ES-I3 (cell line): Measurements from ENCODE around the gene C21orf91.

Source experiments
- H3K36me3 ChIP-seq: 2 replicates; pipeline ENCODE4 v1.6.1; 2013; ENCODE audit warnings: mild to moderate bottlenecking, low read length, control low read depth, moderate library complexity; ENCODE audit not compliant: insufficient read depth
- H3K4me1 ChIP-seq: 2 replicates; pipeline ENCODE4 v1.6.1; 2013; ENCODE audit warnings: mild to moderate bottlenecking, control low read depth, low read length; ENCODE audit not compliant: insufficient read depth
- H3K9ac ChIP-seq: 2 replicates; pipeline ENCODE4 v1.6.1; 2013; ENCODE audit warnings: low read depth, mild to moderate bottlenecking, low read length, moderate library complexity
- H3K9me3 ChIP-seq: 2 replicates; pipeline ENCODE4 v1.6.1; 2013; ENCODE audit warnings: mild to moderate bottlenecking, low read length, moderate library complexity; ENCODE audit not compliant: control insufficient read depth, insufficient read depth

The C21orf91 gene

DNA sequence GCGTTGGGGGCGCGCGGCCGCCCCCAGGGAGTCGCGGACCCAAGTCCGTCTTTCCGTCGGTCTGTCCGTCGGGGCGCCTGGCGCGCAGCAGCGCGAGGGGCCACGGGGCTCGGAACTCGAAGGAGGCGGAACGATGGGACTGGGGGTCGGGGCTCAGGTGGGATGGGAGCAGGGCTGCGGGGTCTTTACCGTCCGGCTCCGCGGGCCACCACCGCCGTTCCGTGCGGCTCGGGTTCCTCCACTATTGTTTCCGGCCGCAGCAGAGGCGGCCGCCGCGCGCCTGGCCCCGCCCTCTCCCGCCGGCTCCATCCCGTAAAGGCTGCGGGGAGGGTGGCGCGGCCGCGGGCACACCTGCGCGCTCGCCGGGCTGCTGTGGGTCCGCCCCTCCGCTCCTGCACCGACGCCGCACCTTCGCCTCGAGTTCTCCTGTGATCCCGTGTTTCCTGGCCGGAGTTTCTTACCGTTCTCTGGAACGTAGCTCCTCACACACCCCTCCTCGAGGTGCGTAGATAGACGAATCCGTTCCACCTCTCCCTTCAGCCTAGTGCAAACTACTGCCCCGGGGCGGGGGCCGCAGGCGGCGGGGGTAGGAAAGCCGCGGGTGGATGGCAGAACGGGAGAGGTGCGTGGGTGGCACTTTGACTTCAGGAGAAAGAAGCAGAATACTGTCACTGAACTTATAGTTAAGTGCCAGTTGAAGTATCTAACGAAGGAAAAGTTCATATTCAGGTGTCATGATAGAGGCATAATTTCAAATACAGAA, at the start of gene C21orf91:
Gene C21orf91 (minus strand): TSS at position 243 of the 763 bp plus-strand sequence. CDS start 1,038 bp downstream, outside the sequence.
- no peaks in the 10 kb centered on the region for H3K9me3 ChIP-seq
- H3K9ac ChIP-seq = peak within 1 kb of the TSS; percentile 68
- H3K4me1 ChIP-seq = no peaks in the 10 kb centered on the region
- H3K36me3 ChIP-seq = no peaks in the 10 kb centered on the region

DNA sequence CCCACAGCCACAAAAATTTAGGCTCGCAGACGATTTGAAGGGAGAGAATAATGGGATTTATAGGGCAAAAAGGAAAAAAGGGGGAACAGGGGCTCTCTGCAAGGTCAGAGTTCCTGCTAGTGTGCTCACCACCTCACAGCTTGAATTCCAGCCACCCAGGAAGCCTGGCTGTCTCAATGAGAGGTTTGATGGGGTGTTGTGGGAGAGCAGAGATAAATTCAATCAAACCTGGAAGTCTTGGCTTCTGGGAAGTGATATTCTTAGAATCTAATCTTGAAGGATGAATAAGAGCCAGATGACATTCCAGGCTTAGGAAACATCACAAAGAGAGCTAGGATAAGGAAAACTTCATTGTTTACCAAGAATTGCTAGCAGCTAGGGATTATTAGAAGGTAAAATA, 47.4 kb upstream of the C21orf91 start:
- H3K36me3 ChIP-seq = no peaks in the 10 kb centered on the region
- no peaks in the 10 kb centered on the region for H3K9me3 ChIP-seq
- no peak overlapping the region for H3K9ac ChIP-seq
- no peaks in the 10 kb centered on the region for H3K4me1 ChIP-seq

DNA sequence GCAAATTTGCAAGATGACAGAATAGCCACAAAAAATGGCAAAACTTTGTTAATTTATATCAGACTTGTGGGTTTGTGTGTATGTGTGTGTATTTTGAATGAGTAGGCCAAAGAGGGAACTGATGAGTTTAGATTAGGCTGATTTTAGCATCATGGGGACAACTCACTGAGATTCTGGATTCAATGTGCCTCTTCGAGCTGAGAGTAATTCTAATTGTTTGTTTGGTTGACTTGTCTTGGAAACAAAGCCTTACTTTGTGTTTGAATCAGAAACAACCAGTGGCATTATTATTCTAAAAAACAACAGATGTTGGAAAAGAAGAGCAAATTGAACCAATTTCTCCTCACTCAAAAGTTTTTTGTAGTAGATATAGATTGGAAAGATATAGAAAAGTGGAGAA, 40.5 kb upstream of the C21orf91 start:
- Histone ChIP-seq H3K4me1 (no peaks in the 10 kb centered on the region), H3K36me3 (no peaks in the 10 kb centered on the region), H3K9me3 (no peaks in the 10 kb centered on the region), H3K9ac (no peak overlapping the region)

DNA sequence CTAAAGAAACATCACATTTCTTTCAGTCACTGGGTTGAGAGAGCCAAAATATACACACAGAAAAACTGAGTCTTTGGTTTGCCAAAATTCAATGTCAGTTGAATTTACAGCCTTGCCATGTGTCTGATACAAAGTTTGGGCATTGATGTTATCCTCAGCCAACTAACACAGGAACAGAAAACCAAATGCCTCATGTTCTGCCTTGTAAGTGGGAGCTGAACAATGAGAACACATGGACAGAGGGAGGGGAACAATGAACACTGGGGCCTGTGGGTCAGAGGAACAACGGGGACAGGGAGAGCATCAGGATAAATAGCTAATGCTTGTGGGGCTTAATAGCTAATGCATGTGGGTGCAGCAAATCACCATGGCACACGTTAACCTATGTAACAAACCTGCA, 39.6 kb upstream of the C21orf91 start:
- H3K9me3 ChIP-seq = no peaks in the 10 kb centered on the region
- no peaks in the 10 kb centered on the region for H3K36me3 ChIP-seq
- H3K9ac ChIP-seq = no peak overlapping the region
- H3K4me1 ChIP-seq = no peaks in the 10 kb centered on the region

DNA sequence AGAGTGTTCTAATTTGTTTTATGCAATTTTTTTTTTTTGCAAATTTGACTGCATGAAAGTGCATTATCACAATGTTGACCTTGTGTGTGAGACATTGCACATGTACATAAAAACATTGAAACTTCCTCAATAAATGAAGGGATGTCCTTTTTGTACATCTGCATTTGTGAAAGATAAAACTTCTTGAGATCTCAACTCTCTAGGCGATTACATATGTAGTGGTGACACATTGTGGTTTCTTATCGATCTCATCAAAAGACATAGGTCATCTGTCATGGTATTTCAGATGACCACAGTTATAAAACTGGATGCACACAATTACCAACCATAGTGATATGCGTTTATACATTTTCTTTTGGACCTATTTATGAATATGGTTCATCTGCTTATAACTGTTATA, 35.6 kb upstream of the C21orf91 start:
- Histone ChIP-seq H3K36me3 (no peaks in the 10 kb centered on the region), H3K4me1 (no peaks in the 10 kb centered on the region), H3K9ac (no peak overlapping the region), H3K9me3 (no peaks in the 10 kb centered on the region)

DNA sequence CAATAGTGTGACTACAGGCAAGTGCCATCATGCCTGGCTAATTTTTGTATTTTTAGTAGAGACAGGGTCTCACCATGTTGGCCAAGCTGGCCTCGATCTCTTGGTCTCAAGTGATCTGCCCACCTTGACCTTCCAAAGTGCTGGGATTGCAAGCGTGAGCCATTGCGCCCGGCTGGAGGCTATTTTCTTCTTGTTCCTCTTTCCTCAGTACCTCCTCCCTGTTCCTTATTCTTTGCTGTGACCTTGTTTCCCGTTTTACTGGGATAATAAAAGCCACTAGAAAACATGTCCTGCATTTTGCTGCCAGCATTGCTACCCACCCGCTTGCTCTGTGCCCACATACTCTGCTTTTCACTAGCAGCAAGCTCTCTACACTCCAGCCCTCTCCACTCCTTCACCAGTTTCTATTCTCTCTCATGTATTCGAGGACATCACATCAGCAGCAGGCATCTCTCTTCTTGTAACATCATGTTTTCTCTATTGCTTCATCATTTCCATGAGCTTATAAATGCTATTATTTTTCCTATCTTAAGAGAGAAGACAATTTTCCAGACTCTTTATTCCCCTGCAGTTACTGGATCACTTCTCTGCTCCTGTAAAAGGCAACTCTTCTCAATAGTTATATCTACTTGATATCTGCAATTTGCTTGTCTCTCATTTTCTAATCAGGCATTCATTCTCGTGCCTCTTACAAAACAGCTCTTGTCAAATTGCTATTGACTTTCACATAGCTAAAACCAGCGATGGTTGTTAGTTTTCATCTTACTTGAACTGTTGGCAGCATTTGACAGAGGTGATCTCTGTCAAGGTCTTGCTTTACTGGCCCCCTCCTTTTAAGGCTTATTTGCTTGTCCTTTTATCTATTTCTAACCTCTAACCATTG, 34.5 kb upstream of the C21orf91 start:
- Histone ChIP-seq H3K36me3 (no peaks in the 10 kb centered on the region), H3K9me3 (no peaks in the 10 kb centered on the region), H3K4me1 (no peaks in the 10 kb centered on the region), H3K9ac (no peak overlapping the region)

DNA sequence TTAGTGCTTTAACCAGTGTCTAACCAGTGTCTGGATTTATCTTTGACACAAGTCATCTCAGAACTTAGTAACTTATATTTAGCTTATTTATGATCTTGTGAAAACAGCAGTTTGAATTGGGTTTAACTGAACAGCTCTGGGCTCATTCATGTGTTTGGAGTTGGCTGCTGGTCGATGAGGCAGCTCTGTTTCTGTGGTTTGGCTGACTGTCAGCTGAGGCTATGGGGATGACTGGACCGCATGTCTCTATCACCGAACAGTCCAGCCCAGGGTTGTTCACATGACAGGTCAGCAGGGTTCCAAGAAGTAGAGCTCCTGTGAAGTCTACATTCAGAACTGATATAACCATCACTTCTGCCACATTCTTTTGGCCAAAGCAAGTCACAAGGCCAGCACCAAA, 29.1 kb upstream of the C21orf91 start:
- no peak overlapping the region for H3K9ac ChIP-seq
- no peaks in the 10 kb centered on the region for H3K9me3 ChIP-seq
- no peaks in the 10 kb centered on the region; the same call in 1 of the 2 replicates for H3K36me3 ChIP-seq
- no peaks in the 10 kb centered on the region for H3K4me1 ChIP-seq

DNA sequence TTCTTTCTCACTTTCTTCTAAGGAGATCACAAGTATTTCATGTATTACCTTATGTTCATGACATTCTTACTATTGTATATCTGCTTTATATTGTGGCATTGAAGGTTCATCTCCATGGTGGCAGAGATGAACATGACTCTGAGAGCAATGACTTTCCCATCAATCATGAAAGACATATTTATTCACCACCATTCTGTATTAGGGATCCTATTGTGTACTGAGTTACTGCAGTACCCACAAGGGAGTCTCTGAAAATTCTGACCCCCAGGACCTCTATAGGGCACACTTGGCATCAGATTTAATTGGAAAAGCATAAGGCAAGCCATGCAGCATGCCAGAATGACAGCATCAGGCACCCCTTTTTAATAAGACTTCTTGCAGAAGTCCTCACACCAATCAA, 21.9 kb upstream of the C21orf91 start:
- Histone ChIP-seq H3K9me3 (no peaks in the 10 kb centered on the region), H3K4me1 (no peaks in the 10 kb centered on the region), H3K9ac (no peak overlapping the region), H3K36me3 (no peaks in the 10 kb centered on the region)

DNA sequence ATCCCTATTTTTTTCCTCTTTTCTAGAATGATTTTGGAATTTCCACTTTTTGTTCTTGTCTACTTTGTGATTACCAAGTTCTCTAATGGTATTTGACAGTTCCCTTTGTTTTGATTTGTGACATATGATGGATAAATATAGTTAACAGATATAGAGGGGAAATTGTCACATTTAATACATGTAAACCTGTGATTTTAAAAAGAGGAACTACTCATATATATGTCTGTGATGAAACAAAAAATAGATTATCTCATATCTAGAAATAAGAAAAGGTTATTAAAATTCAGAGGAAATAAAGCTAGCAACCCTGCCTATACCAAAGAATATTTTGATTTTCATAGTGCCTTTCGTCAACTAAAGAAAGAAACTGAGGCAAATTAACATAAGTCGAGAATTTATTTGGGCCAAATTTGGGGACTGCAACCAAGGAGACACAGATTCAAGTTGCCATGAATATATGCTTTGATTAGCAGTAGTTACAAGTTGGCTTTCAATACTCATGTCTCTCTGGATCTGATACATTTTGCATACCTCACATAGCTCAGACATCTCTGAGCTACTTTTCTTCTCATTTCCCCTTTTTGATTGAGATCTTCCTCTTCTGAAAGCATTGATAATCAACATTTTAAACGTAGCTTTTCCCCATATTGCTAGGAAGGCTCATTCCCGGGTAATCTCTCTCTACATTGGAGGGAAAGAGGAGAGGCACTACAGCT, 15.6 kb upstream of the C21orf91 start:
- H3K4me1 ChIP-seq = no peaks in the 10 kb centered on the region
- H3K9me3 ChIP-seq = no peaks in the 10 kb centered on the region
- H3K9ac ChIP-seq = no peak overlapping the region
- H3K36me3 ChIP-seq = no peaks in the 10 kb centered on the region

DNA sequence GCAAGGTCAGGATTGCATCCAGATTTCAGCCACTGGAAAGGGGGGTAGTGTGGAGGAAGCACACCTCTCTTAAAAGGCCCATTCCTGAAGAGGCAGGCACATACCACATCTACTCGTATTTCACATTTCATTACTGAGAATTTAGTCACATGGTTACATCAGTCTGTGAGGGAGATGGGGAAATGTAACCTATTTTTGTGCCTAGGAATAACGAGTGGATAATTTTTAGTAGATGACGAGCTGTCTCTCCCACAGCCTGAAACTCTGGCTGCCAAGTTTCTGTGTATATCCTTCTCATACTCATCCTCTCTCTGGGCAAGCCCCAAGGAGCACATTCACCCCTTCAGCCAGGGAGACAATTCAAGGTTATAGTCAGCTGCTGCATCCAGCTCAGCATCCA, 10.3 kb upstream of the C21orf91 start:
- Histone ChIP-seq H3K36me3 (no peaks in the 10 kb centered on the region), H3K4me1 (no peaks in the 10 kb centered on the region; the same call in 1 of the 2 replicates), H3K9me3 (no peaks in the 10 kb centered on the region), H3K9ac (no peak overlapping the region)

DNA sequence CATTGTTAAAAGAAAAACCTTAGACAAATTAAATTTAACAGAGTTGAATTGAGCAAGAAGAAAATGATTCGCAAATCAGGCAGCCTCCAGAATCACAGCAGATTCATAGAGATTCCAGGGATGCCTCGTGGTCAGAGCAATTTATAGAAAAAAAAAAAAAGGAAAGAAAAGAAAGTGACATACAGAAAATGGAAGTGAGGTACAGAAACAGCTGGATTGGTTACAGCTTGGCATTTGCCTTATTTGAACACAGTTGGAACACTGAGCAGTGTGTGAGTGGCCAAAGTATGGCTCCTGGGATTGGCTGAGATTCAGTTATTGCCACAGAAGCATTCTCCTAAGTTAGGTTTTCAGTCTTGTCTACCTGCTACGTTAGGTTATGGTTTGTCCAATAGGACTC, 9.1 kb upstream of the C21orf91 start:
- H3K9ac ChIP-seq = no peak overlapping the region
- H3K9me3 ChIP-seq = no peaks in the 10 kb centered on the region
- H3K36me3 ChIP-seq = no peaks in the 10 kb centered on the region
- no peaks in the 10 kb centered on the region; the same call in 1 of the 2 replicates for H3K4me1 ChIP-seq

DNA sequence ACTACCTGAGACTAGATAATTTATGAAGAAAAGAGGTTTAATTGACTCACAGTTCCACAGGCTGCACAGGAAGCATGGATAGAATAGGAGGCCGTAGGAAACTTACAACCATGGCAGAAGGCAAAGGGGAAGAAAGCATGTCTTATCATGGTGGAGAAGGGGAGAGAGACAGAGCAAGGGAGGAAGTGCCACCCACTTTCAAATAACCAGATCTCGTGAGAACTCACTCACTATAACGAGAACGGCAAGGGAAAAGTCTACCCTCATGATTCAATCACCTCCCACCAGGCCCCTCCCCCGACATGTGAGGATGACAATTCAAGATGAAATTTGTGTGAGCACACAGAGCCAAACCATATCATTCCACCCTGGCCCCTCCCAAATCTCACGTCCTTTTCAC, 4.7 kb upstream of the C21orf91 start:
- Histone ChIP-seq H3K4me1 (no peaks in the 10 kb centered on the region; the same call in 1 of the 2 replicates), H3K9ac (no peak overlapping the region)

DNA sequence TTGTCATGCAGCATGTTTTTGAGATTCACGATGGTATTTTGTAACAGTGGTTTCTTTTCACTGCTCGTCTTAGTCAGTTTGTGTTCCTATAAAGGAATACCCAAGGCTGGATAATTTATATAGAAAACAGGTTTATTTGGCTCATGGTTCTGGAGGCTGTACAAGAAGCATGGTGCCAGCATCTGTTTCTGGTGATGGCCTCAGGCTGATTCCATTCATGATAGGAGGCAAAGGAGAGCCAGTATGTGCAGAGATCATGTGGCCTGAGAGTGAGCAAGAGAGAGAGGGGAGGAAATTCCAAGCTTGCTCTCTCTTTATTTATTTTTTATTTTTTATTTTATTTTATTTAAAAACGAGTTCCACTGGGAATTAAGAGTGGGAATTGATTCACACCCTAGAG, 2.0 kb upstream of the C21orf91 start:
- no peaks in the 10 kb centered on the region for H3K9me3 ChIP-seq
- no peaks in the 10 kb centered on the region for H3K4me1 ChIP-seq
- no peaks in the 10 kb centered on the region for H3K36me3 ChIP-seq
- no peak overlapping the region for H3K9ac ChIP-seq

More for the DNA sequence above, 4.7 kb upstream of the C21orf91 start:
- Histone ChIP-seq H3K36me3 (no peaks in the 10 kb centered on the region), H3K9me3 (no peaks in the 10 kb centered on the region)

DNA sequence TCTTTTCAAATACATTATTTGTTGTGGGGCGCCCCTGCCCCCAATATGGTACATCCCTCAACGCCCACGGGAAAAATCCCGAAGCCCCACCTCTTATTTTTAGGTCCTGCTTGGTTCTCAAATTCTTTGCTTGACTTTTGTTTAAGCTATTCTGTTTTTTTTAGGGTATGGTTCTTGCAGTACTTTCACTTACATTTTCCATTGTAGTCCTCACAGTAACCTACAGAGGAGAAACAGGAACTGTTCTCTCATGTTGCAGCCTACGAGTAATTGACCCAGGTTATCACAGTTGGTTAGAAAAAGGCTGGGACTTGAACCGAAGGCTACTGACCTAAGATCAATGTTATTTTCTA, 697 bp upstream of the C21orf91 start:
- no peaks in the 10 kb centered on the region for H3K9me3 ChIP-seq
- H3K9ac ChIP-seq = peak overlapping the region; percentile 68
- H3K4me1 ChIP-seq = no peaks in the 10 kb centered on the region
- no peaks in the 10 kb centered on the region for H3K36me3 ChIP-seq
